Measurements from ENCODE around the gene ACAA2.

- TF ChIP-seq CTCF (IDR thresholded peaks at IDR 0.05) (no peak), MAX (CRISPR knock-in tag; IDR thresholded peaks at IDR 0.05) (no peak), AFF4 (CRISPR knock-in tag; IDR thresholded peaks at IDR 0.05; ENCODE audit: borderline replicate concordance) (no peak)
Measured at GRCh38 chr18:49802623-49803022, 10.7 kb downstream of the ACAA2 start.

Data from WTC11 (cell line).